GM19238 (cell line): ENCODE data around the gene AMY2A.
"Not testable (repeated sequence)": the region's sequence is repeated elsewhere in the genome, so short reads cannot be mapped to it uniquely, and the experiment has no call there.

Experiments used
- DNase-seq: peaks from one replicate; pipeline ENCODE4 v3.0.0; 2011; ENCODE audit warnings: low spot score; ENCODE audit not compliant: insufficient read length

AMY2A gene

GRCh38 chr1:103616994-103617477 is at the start of gene AMY2A:
TSS of gene AMY2A (plus strand) at chr1:103617427. CDS start at chr1:103617441, 14 bp downstream.
- DNase-seq = not testable (repeated sequence)

GRCh38 chr1:103569493-103569892 is 47.7 kb upstream of the AMY2A start:
- no peak for DNase-seq

DNA sequence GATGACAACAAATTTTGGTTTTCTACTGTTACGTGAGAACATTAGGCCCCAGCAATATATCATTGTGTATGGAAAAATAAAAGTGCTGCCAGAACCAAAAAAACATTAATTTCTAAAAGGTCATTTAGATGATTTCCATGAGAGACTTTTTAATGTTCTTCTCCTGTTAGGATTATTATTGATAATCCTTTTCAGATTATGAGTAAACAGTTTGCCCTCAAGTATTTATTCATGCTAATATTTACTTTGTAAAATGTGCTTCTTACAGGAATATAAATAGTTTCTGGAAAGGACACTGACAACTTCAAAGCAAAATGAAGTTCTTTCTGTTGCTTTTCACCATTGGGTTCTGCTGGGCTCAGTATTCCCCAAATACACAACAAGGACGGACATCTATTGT is 45.9 kb upstream of the AMY2A start, which contains the start of gene AMY2B:
AMY2B (plus strand) TSS at position 301 of the 400 bp plus-strand sequence; CDS start at position 315, 14 bp downstream.
- not testable (repeated sequence) for DNase-seq

DNA sequence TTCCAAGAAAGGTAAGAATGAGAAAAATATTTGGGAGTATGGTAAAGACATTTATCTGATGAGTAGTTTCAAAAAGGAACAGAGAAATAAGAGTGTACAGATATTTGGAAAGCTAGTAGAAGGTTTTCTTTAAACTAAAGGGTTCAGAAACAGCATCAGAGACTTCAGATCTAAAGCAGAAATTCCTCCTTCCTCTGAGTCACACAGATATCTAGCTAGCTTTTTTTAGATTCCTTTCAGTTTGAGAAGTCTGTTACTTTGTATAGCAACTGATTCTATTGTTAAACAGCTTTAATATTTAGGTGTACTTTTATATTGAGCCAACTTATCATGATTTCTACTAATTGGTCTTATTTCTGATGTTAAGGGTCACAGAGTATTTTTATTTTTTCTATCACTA is 41.2 kb upstream of the AMY2A start:
- DNase-seq = no peak

GRCh38 chr1:103576784-103577183 is 40.4 kb upstream of the AMY2A start:
- not testable (repeated sequence) for DNase-seq

- DNase-seq = no peak
These were observed 34.8 kb upstream of the AMY2A start for GRCh38 chr1:103582464-103582863.

DNA sequence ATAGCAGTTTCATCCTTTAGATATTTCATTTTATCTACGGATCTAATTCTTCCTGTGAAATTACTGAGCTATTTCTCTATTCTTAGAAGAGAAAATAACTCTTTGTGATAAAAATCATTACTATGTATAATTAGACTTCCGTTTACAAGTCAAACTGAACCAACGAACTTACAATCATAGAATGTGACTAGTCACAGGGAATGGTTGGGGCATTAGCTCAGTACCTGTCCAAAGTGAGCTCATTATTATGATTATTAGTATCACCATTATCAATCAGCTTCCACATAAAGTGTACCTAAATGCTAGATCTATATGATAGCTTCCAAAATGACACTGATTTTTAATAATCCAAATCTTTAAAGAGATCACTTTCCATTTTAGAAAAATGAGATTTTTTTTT is 33.3 kb upstream of the AMY2A start:
- DNase-seq = no peak

- no peak for DNase-seq
These were observed 32.7 kb upstream of the AMY2A start for GRCh38 chr1:103584537-103584936.

DNA sequence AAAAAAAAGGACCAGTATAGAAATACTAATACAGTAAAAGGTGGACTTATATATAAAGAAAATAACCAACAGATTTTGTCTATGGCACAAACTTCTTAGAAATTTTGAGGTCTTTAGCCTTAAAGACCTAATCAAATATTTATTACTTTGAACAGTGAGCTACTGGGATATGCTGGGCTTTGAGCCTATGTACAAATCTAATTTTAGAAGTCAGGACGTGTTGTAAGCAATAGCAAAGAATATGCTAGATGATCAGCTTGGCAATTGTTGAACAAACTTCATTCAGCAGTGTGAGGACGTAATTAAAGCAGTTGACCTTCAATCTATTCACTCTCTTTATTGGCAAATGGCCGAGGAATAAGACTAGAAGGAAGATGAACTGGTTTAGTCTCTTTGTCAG is 14.5 kb upstream of the AMY2A start:
- DNase-seq = not testable (repeated sequence)

- no peak for DNase-seq
These were observed 865 bp upstream of the AMY2A start for GRCh38 chr1:103616362-103616761.

DNA sequence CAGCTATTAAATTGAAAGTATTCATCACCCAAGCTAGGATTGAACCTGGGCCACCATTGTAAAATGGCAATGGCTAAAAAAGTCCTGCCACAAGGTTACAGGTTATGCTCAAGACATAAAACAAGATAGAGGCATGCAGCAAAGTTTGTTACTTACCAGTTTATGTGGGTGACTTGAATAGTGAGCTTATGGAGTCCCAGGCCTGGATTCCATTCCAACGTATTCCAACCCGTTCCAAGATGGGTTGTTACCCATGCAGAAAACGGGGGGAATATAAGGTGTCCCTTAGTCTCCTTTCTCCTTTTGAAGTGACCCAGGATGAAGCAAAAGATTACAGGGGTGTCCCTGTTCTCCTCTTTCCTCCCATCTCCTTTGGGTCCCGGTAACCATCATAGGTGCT is 10.2 kb downstream of the AMY2A start:
- DNase-seq = not testable (repeated sequence)

DNA sequence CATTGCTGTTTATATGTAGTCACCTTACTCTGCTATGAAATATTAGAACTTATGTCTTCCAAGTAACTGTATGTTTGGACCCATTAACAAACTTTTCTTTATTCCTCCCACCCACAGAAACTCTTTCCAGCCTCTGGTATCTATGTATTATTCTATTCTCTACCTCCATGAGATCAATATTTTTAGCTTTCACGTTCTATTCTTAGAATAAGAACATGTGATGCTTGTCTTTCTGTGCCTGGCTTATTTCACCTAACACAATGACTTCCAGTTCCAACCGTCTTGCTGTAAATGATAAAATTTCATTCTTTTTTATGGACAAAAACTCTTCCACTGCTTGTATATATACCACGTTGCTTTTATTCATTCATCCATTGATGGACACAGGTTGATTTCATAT is 24.0 kb downstream of the AMY2A start:
- DNase-seq = not testable (repeated sequence)

GRCh38 chr1:103643908-103644307 is 26.7 kb downstream of the AMY2A start:
- DNase-seq = not testable (repeated sequence)

DNA sequence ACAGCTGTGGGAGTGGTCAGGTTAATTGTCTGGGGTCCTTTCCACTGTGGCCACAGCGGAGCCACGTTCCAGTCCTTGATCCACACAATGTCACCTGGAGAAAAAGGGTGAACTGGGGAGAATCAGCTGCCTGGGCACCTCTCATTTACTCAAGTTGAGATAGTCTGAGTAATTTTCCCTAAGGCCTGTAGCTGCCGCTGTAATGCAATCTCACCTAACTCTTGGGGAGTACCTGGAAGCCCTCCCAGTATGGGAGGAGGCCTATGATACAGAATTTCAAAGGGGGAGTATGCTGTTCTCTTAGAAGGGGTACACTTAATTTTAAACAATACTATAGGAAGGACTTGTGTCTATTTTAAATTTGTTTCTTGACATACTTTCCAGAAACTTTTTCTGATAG is 33.1 kb downstream of the AMY2A start:
- DNase-seq = not testable (repeated sequence)

DNA sequence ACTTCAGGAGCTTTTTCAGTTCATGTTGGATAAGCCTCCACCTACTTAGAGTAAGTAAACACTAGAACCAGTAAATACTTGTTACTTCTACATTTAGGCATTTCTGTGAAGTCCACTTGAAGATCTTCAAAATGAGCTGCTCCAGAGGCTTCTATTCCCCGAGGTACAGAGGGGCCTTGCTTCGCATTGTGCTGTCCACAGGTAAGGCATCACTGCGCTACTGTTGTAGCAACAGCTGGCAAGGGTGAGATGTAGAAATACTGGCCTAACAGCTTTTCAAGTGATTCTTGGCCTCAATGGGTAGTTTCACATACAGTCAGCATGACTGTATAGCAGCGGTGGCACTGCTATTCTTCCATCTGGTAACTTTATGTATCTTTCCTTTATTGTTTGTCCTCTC is 33.7 kb downstream of the AMY2A start:
- DNase-seq = not testable (repeated sequence)

GRCh38 chr1:103654133-103654532 is 36.9 kb downstream of the AMY2A start:
- not testable (repeated sequence) for DNase-seq

DNA sequence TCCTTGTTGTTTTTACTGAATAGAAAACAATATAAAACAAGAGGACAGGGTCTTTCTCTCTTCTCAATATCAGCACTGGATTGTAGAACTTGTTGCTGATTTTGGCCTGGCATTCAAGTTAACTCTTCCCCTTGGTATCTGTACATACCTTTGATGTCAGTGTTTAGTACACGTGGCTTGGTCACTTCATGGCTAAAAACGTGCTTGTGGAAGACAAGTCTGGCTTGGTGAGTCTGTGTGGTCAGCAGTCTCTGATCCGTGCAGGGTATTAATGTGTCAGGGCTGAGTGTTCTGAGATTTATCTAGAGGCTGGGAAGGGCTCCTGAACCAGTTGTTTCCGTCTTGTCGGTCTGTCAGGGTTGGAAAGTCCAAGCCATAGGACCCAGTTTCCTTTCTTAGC is 38.2 kb downstream of the AMY2A start, which contains the start of gene AMY1A:
AMY1A (plus strand) TSS at position 301 of the 400 bp plus-strand sequence. CDS start 571 bp downstream, outside the sequence.
- DNase-seq = not testable (repeated sequence)
